Loucy (cell line): ENCODE measurements around the gene SLC6A20.

ENCODE experiments used
- CTCF ChIP-seq: fragments of 200-600 bp; sonication (generic); conservative IDR thresholded peaks from 2 replicates; pipeline ENCODE4 v1.5.1; 2014; ENCODE audit warnings: mild to moderate bottlenecking, antibody characterized with exemption, low read length
- EZH2phosphoT487 ChIP-seq: fragments of 200-600 bp; IDR thresholded peaks from 2 replicates; pipeline ENCODE4 v1.6.1; 2018; ENCODE audit warnings: antibody characterized with exemption, mild to moderate bottlenecking, moderate library complexity, borderline replicate concordance

GRCh38 chr3:45771831-45772230 lies 24.5 kb downstream of the SLC6A20 start:
- TF ChIP-seq EZH2phosphoT487 (no peak), CTCF (no peak)
